WERI-Rb-1 (cell line): ENCODE results near the gene CMKLR1.

Experiments
- DNase-seq: peaks from one replicate; pipeline ENCODE4 v3.0.0-alpha.2; 2020
- H3K27ac ChIP-seq: fragments of 250-450 bp; sonication (Bioruptor Pico); 2 replicates; pipeline ENCODE4 v1.5.1; 2020; ENCODE audit warnings: mild to moderate bottlenecking, moderate library complexity
- H3K27me3 ChIP-seq: fragments of 250-450 bp; sonication (Bioruptor Pico); 2 replicates; pipeline ENCODE4 v1.5.1; 2021; ENCODE audit warnings: mild to moderate bottlenecking, low read depth, moderate library complexity; ENCODE audit not compliant: insufficient read depth, severe bottlenecking
- H3K36me3 ChIP-seq: fragments of 250-450 bp; sonication (Bioruptor Pico); 2 replicates; pipeline ENCODE4 v1.5.1; 2020; ENCODE audit warnings: mild to moderate bottlenecking, moderate library complexity
- H3K4me3 ChIP-seq: 2 replicates; pipeline ENCODE4 v1.5.1; 2011; ENCODE audit warnings: low read depth, mild to moderate bottlenecking, control low read depth, low read length
- H3K9me3 ChIP-seq: fragments of 250-450 bp; sonication (Bioruptor Pico); 2 replicates; pipeline ENCODE4 v1.5.1; 2021; ENCODE audit warnings: mild to moderate bottlenecking, moderate library complexity; ENCODE audit not compliant: severe bottlenecking
- TF ChIP-seq, protein P1 (sequence below): IDR thresholded peaks from 2 replicates; pipeline ENCODE4 v1.5.1; 2011; ENCODE audit warnings: low read depth, mild to moderate bottlenecking, control low read depth, inconsistent platforms, low read length

CMKLR1 gene

GRCh38 chr12:108374596-108375320 is 35.6 kb upstream of the CMKLR1 start:
- DNase-seq: no peak
- Histone ChIP-seq H3K27me3 (peaks cover 25% of the 10 kb centered on the region), H3K4me3 (no peak overlapping the region), H3K36me3 (no peaks in the 10 kb centered on the region), H3K27ac (no peak overlapping the region), H3K9me3 (peaks cover 8% of the 10 kb centered on the region)
- TF ChIP-seq, protein P1, sequence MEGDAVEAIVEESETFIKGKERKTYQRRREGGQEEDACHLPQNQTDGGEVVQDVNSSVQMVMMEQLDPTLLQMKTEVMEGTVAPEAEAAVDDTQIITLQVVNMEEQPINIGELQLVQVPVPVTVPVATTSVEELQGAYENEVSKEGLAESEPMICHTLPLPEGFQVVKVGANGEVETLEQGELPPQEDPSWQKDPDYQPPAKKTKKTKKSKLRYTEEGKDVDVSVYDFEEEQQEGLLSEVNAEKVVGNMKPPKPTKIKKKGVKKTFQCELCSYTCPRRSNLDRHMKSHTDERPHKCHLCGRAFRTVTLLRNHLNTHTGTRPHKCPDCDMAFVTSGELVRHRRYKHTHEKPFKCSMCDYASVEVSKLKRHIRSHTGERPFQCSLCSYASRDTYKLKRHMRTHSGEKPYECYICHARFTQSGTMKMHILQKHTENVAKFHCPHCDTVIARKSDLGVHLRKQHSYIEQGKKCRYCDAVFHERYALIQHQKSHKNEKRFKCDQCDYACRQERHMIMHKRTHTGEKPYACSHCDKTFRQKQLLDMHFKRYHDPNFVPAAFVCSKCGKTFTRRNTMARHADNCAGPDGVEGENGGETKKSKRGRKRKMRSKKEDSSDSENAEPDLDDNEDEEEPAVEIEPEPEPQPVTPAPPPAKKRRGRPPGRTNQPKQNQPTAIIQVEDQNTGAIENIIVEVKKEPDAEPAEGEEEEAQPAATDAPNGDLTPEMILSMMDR: no peak

DNA sequence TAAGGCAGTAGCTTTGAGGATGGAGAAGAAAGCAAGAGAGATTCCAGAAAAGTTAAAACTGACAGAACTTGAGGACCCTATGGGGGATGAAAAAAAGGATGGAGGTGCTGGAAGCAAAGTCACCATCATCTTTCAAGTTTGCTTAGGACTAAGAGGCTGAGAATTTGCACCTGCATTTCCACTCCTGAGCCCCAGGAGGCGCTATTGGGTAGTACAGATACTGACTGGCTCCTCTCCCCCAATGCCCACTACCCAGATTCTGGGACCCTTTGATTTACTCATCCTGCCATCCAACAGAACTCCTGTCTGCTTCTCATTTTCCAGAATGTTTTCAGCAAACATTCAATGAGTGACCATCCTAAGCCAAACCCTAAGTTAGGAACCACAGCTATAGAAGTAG is 34.0 kb upstream of the CMKLR1 start:
- TF ChIP-seq, protein P1: peak; percentile 52
- H3K9me3 ChIP-seq: peaks cover 8% of the 10 kb centered on the region
- no peaks in the 10 kb centered on the region for H3K36me3 ChIP-seq
- DNase-seq: no peak
- no peak overlapping the region for H3K4me3 ChIP-seq
- H3K27me3 ChIP-seq: peaks cover 26% of the 10 kb centered on the region
- H3K27ac ChIP-seq: no peak overlapping the region

DNA sequence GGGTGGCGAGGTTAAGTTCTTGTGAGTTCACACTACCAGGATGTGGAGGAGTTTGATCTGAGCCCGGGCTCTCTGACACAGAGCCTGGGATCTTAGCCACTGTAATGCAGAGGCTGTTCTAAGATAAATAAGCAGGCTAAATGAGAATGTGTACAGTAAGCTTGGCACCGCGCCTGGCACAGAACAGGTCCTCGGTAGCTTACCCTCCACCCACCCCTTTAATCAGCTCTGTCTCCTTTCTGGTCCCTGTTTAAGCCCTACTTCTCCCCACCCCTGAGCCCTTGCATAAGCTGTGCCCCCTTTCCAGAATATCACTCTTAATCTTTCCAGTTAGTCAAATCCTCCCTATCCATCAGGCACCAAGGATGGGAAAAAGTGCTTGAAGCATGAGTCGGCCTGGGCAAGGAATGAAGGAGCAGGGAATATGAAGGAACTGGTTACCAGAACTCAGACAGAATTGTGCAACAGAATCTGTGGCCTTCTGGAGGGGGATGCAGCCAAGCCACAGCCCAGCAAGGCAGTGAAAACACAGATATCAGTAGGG is 32.8 kb upstream of the CMKLR1 start:
- Histone ChIP-seq H3K27me3 (peaks cover 32% of the 10 kb centered on the region), H3K27ac (no peak overlapping the region), H3K4me3 (no peak overlapping the region), H3K36me3 (no peaks in the 10 kb centered on the region), H3K9me3 (peaks cover 8% of the 10 kb centered on the region)
- TF ChIP-seq, protein P1: no peak
- no peak for DNase-seq

- peaks cover 31% of the 10 kb centered on the region for H3K27me3 ChIP-seq
- H3K9me3 ChIP-seq: peaks cover 8% of the 10 kb centered on the region
- H3K36me3 ChIP-seq: no peaks in the 10 kb centered on the region
- no peak for DNase-seq
- no peak overlapping the region for H3K27ac ChIP-seq
- TF ChIP-seq, protein P1: no peak
- H3K4me3 ChIP-seq: no peak overlapping the region
These were observed 31.3 kb upstream of the CMKLR1 start for GRCh38 chr12:108370415-108370814.

DNA sequence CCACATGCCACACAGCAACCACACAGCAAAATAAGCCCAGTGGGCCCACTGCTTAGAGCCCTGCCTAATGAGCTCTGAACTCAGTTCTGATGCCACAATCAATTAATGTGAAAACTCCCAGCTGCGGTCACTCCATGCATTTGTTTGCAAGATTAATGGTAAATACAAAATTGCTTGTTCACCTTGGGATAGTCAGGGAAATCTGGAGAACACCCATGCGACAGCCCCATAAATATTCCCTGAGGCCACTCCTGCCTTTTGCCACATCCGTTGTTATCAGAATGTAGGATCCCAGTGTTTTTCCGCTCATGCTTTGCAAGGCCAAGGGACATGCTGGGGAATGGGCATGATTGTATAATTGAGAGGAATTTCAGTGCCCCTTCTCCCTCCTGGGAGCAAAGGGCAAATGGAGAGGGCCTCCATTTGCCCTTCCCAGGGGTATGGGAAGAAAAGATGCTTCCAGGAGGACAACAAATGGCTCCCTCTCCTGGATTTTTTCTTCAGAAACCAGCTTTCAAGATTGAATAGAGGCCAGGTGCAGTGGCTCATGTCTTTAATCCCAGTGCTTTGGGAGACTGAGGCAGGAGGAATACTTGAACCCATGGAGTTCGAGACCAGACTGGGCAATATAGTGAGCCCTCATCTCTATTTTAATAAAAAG is 30.8 kb upstream of the CMKLR1 start:
- Histone ChIP-seq H3K27me3 (peaks cover 30% of the 10 kb centered on the region), H3K36me3 (no peaks in the 10 kb centered on the region), H3K4me3 (no peak overlapping the region), H3K27ac (no peak overlapping the region), H3K9me3 (peaks cover 8% of the 10 kb centered on the region)
- TF ChIP-seq, protein P1: no peak
- DNase-seq: no peak
